SK-N-SH treated with all-trans-retinoic acid at 6 μM for 48 hours (cell line): ENCODE data around the gene OPHN1.

Experiments
- ATAC-seq: fragments of 200-7000 bp; cut with Tn5 transposase; 3 replicates; pipeline ENCODE4 v1.9.1; 2020; ENCODE audit warnings: mild to moderate bottlenecking, moderate library complexity
- ARNTL ChIP-seq: fragments of 450-650 bp; formaldehyde crosslinking; IDR thresholded peaks from 2 replicates; pipeline ENCODE4 v1.5.0; 2020; ENCODE audit warnings: low read depth, mild to moderate bottlenecking, moderate library complexity, borderline replicate concordance
- BACH2 ChIP-seq: fragments of 250-450 bp; sonication (Bioruptor Pico); IDR thresholded peaks from 2 replicates; pipeline ENCODE4 v1.9.0; 2021; ENCODE audit warnings: mild to moderate bottlenecking, borderline replicate concordance
- CREB5 ChIP-seq: fragments of 250-450 bp; sonication (Bioruptor Pico); IDR thresholded peaks from 2 replicates; pipeline ENCODE4 v1.5.1; 2020; ENCODE audit warnings: low read depth, mild to moderate bottlenecking, moderate library complexity
- CSDC2 ChIP-seq: fragments of 250-450 bp; sonication (Bioruptor Pico); IDR thresholded peaks from 2 replicates; pipeline ENCODE4 v1.5.0; 2020; ENCODE audit warnings: mild to moderate bottlenecking, moderate library complexity
- CSRNP3 ChIP-seq: fragments of 250-450 bp; sonication (Bioruptor Pico); IDR thresholded peaks from 2 replicates; pipeline ENCODE4 v1.5.1; 2021; ENCODE audit warnings: mild to moderate bottlenecking, moderate library complexity
- ESRRG ChIP-seq: fragments of 250-450 bp; sonication (Bioruptor Pico); IDR thresholded peaks from 2 replicates; pipeline ENCODE4 v1.6.1; 2021; ENCODE audit warnings: mild to moderate bottlenecking
- ISL1 ChIP-seq: fragments of 250-450 bp; sonication (Bioruptor Pico); IDR thresholded peaks from 2 replicates; pipeline ENCODE4 v2.1.2; 2022; ENCODE audit warnings: mild to moderate bottlenecking, moderate library complexity
- OSR1 ChIP-seq: fragments of 250-450 bp; sonication (Bioruptor Pico); IDR thresholded peaks from 2 replicates; pipeline ENCODE4 v1.8.0; 2022; ENCODE audit warnings: moderate library complexity, mild to moderate bottlenecking, inconsistent platforms
- PATZ1 ChIP-seq: fragments of 250-450 bp; sonication (Bioruptor Pico); IDR thresholded peaks from 2 replicates; pipeline ENCODE4 v1.8.0; 2020; ENCODE audit warnings: mild to moderate bottlenecking, moderate library complexity, borderline replicate concordance
- POU6F1 ChIP-seq: fragments of 250-450 bp; sonication (Bioruptor Pico); IDR thresholded peaks from 2 replicates; pipeline ENCODE4 v1.8.0; 2021; ENCODE audit warnings: low read depth, mild to moderate bottlenecking, moderate library complexity, borderline replicate concordance
- PPARA ChIP-seq: fragments of 250-450 bp; sonication (Bioruptor Pico); IDR thresholded peaks from 2 replicates; pipeline ENCODE4 v1.5.0; 2020; ENCODE audit warnings: mild to moderate bottlenecking, borderline replicate concordance
- RARB ChIP-seq: fragments of 250-450 bp; sonication (Bioruptor Pico); IDR thresholded peaks from 2 replicates; pipeline ENCODE4 v1.8.0; 2021; ENCODE audit warnings: mild to moderate bottlenecking, moderate library complexity
- TCF4 ChIP-seq: fragments of 250-450 bp; sonication (Bioruptor Pico); IDR thresholded peaks from 2 replicates; pipeline ENCODE4 v1.8.0; 2021; ENCODE audit warnings: mild to moderate bottlenecking, moderate library complexity, borderline replicate concordance
- TOX ChIP-seq: fragments of 250-450 bp; sonication (Bioruptor Pico); IDR thresholded peaks from 2 replicates; pipeline ENCODE4 v1.8.0; 2021; ENCODE audit warnings: mild to moderate bottlenecking, moderate library complexity, borderline replicate concordance
- ZC3H10 ChIP-seq: fragments of 250-450 bp; sonication (Bioruptor Pico); IDR thresholded peaks from 2 replicates; pipeline ENCODE4 v1.5.1; 2021; ENCODE audit warnings: mild to moderate bottlenecking, moderate library complexity
- ZFP3 ChIP-seq: fragments of 250-450 bp; sonication (Bioruptor Pico); IDR thresholded peaks from 2 replicates; pipeline ENCODE4 v1.5.0; 2020; ENCODE audit warnings: mild to moderate bottlenecking, moderate library complexity
- ZFP30 ChIP-seq: fragments of 450-650 bp; formaldehyde crosslinking; IDR thresholded peaks from 2 replicates; pipeline ENCODE4 v1.5.0; 2022; ENCODE audit warnings: mild to moderate bottlenecking, moderate library complexity
- ZNF70 ChIP-seq: fragments of 450-650 bp; formaldehyde crosslinking; IDR thresholded peaks from 2 replicates; pipeline ENCODE4 v1.5.0; 2020; ENCODE audit warnings: mild to moderate bottlenecking, moderate library complexity
- ZNF8 ChIP-seq: fragments of 450-650 bp; formaldehyde crosslinking; IDR thresholded peaks from 2 replicates; pipeline ENCODE4 v1.5.0; 2020; ENCODE audit warnings: mild to moderate bottlenecking, moderate library complexity

Gene OPHN1

GRCh38 chrX:68307769-68308168 lies 125.5 kb downstream of the OPHN1 start:
- TF ChIP-seq POU6F1 (CRISPR knock-in tag) (no peak), CSDC2 (no peak)
- TF ChIP-seq, all 23 proteins: peak for 0
- peak; percentile 75 for ATAC-seq

GRCh38 chrX:68304602-68305001 lies 128.7 kb downstream of the OPHN1 start:
- no peak for TF ChIP-seq ZNF70
- no peak for TF ChIP-seq PPARA (CRISPR knock-in tag)
- TF ChIP-seq ISL1 (CRISPR knock-in tag), result no peak
- no peak for TF ChIP-seq ARNTL
- TF ChIP-seq ZC3H10, result no peak
- no peak for TF ChIP-seq ZFP30 (CRISPR knock-in tag)
- TF ChIP-seq ZFP3, result no peak
- TF ChIP-seq TOX (CRISPR knock-in tag), result no peak
- TF ChIP-seq CSRNP3 (CRISPR knock-in tag), result no peak
- no peak for TF ChIP-seq CREB5 (CRISPR knock-in tag)
- no peak for TF ChIP-seq ZNF8
- TF ChIP-seq RARB (CRISPR knock-in tag), result no peak
- TF ChIP-seq PATZ1 (CRISPR knock-in tag), result no peak
- TF ChIP-seq ESRRG, result no peak
- TF ChIP-seq TCF4 (CRISPR knock-in tag), result no peak
- no peak for TF ChIP-seq OSR1
- no peak for ATAC-seq

- TF ChIP-seq ZFP3 (no peak), CREB5 (CRISPR knock-in tag) (no peak), PPARA (CRISPR knock-in tag) (no peak)
- ATAC-seq, result no peak
These were observed 133.4 kb downstream of the OPHN1 start for GRCh38 chrX:68299898-68300297.

GRCh38 chrX:68292471-68292870 lies 140.8 kb downstream of the OPHN1 start:
- no peak for ATAC-seq
- TF ChIP-seq ZNF8 (no peak), CREB5 (CRISPR knock-in tag) (no peak), PATZ1 (CRISPR knock-in tag) (no peak), ZFP30 (CRISPR knock-in tag) (no peak), BACH2 (no peak), TCF4 (CRISPR knock-in tag) (no peak), POU6F1 (CRISPR knock-in tag) (no peak), PPARA (CRISPR knock-in tag) (no peak), ISL1 (CRISPR knock-in tag) (no peak)
